COLO668 (cell line): ENCODE data around the gene RGS4.

Experiments used
- DNase-seq: peaks from one replicate; lab custom pipeline; 2025; ENCODE audit not compliant: unreplicated experiment; lab: John Stamatoyannopoulos, UW

Gene RGS4

DNA sequence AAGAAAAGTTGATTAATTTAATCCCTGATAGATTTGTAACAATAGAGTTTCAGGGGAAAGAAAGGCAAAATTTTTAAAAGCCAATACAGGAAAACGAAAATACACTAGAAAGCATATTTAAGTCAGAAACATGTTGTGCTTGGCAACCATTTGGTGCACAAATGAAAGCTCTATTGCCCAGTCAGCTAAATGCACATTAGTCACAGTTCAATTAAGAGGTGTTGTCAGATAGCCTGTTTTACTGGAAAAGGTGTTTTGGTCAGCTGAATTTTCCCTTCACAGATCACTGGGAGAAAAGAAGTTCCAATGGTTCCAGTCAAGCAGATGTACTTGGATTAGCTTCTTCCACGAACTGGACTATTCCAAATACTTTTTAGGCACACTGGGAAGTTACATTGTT is 25.4 kb downstream of the RGS4 start:
- no peak for DNase-seq

DNA sequence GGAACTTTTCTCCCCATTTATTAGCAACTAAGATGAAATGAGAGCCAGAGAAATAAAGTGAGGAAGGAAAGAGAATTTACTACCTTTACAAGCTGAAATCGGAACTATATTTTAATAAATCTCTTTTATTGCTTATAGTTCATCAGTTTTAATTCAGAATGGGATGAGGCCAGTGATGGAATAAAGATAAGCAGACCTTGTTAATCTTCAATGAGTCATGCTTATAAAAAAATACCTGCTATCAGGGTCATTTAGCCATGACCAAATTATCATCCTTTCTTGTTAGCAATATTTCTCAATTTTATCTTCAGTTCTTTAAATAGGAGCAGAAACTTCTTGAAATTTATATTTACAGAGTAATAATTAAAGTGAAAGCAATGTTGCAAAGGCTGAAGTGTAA is 26.1 kb downstream of the RGS4 start:
- no peak for DNase-seq

DNA sequence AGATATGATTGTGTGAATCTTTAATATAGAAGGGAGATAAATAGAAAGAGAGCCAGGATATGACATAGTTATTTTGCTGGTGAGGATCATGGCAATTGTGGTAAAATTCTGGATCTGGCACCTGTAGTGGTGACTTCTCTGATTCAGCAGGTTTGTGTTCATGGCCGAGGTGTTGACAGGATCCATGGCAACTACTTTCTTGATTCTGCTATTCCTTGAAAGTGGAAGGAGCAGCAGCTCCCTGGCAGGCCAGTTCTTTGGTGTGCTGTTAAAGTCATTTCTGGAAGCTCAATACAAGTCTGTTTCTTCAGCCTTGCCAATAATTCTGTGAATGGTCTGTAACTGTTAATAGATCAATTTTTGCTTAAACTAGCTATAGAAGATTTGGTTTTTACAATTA is 33.4 kb downstream of the RGS4 start:
- DNase-seq, result no peak

DNA sequence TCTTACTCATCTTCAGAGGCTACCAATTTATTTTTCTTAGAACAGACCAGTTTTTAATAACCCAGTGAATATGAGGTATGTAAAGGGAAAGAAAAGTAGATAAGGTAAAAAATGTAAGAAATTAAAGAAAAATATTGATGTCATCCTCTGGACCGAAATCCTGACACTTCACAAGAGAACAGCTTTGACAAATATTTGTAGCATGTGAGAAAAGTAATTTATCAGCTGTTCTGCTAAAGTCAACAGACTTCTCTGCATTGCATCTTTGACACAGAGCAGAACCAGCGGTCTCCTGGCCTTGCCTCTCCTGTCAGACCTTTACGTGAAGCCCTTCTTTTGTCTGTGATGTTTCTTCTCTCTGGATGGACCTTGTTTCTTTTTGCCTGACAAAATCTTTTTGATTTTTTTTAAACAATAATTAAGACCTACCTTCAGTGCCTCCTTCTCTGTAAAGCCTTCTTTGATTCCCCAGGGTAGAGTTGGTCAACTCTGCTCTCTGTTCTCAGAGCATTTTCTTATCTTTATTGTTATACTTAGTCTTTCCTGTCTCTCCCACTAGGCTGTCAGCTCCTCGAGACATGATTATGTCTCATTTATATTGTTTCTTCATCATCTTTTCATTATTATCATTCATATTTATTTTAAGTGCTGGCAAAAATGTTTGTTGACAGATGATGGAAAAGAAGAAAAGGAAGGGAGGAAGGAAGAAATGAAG is 35.4 kb downstream of the RGS4 start:
- no peak for DNase-seq

DNA sequence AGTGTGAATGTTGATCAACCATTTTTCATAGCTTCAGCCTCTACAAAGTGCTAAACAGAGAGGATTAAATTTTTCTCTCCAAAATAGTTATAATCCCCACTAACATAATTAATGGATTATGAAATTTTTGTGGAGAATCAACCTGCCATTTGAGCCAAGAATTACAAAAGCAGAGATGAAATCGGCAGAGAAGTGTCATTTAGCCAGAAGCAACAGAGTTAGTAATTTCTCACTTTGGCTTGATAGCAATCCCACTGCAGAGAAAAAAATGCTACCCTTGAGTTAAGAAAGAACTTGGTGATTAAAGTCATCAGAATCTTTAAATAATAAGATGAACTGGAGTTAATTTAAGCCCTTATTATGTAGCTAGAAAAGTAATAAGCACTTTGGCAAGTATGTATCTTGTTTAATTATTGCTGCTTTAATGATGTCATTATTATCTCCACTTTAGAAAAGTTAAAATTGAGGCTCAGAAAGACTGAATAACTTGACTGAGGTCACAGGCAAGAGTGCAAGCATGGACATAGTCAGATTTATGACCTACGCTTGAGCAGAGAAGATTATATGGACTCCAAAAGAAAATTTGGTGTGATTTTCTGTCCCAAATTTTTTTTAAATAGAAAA is 37.3 kb downstream of the RGS4 start:
- no peak for DNase-seq

DNA sequence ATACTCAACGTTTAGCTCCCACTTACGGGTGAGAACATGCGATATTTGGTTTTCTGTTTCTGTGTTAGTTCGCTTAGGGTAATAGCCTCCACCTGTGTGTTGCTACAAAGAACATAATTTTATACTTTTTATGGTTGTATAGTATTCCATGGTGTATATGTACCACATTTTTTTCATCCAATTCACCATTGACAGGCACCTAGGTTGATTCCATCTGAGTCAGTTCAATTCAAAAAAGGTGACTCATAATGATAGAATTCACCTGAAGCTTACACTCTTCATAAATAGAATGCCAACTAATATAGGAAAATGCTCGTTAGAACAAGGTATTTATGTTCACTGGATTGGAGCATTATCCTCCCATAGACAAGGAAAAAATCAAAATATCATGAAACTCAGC is 38.5 kb downstream of the RGS4 start:
- DNase-seq, result no peak

DNA sequence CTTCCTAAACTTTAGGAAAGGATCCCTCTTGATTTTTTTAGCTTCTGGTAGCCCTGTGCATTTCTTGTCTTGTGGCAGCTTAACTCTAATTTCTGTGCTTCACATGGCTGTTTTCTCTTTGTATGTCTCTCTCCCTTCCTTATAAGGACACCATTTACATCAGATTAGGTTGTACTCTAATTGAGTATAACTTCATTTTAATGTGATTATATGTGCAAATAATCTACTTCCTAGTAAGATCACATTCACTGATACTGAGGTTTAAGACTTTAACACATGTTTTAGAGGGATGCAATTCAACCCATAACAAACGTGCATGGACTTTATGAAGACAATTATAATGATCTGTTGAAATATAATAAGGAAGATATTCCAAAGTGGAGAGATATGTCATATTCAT is 46.7 kb downstream of the RGS4 start:
- no peak for DNase-seq

DNA sequence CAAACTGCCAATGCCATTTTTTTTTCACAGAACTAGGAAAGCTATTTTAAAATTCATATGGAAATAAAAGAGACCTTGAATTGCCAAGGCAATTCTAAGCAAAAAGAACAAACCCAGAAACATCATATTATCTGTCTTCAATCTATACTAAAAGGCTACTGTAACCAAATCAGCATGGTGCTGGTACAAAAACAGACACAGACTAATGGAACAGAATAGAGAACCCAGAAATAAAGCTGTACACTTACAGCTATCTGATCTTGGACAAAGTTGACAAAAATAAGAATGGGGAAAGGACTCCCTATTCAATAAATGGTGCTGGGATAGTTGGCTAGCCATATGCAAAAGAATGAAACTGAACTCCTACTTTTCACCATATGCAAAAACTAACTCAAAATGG is 50.5 kb downstream of the RGS4 start:
- DNase-seq, result no peak

DNA sequence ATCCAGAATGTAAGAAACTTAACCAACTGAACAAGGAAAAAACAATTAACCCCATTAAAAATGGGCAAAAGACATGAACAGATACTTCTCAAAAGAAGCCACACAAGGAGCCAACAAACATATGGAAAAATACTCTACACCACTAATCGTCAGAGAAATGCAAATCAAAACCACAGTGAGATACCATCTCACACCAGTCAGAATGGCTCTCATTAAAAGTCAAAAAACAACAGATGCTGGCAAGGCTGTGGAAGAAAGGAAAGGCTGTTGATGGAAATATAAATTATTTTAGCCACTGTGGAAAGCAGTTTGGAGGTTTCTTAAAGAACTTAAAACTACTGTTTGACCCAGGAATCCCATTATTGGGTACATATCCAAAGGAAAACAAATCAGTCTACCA is 51.2 kb downstream of the RGS4 start:
- no peak for DNase-seq

DNA sequence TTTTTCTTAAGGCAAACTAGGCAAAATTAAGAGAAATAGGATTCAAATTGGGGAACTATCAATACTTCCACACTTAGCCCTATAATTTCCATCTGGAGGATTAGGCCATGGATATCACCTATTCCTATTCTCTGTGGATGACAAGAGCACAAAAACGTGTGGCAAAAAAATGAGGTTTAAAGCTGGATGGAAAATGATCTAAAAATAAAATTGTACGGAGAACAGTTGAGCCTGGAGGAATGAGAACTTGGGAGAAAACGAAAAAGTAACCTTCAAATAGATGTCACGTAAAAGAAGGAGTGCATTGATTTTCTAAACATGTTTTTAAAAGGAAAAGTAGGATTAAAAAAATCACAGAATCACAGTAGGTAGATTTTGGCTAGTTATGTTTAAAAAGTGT is 55.7 kb downstream of the RGS4 start:
- no peak for DNase-seq
